Measurements from ENCODE around the gene UBE3C.

DNA sequence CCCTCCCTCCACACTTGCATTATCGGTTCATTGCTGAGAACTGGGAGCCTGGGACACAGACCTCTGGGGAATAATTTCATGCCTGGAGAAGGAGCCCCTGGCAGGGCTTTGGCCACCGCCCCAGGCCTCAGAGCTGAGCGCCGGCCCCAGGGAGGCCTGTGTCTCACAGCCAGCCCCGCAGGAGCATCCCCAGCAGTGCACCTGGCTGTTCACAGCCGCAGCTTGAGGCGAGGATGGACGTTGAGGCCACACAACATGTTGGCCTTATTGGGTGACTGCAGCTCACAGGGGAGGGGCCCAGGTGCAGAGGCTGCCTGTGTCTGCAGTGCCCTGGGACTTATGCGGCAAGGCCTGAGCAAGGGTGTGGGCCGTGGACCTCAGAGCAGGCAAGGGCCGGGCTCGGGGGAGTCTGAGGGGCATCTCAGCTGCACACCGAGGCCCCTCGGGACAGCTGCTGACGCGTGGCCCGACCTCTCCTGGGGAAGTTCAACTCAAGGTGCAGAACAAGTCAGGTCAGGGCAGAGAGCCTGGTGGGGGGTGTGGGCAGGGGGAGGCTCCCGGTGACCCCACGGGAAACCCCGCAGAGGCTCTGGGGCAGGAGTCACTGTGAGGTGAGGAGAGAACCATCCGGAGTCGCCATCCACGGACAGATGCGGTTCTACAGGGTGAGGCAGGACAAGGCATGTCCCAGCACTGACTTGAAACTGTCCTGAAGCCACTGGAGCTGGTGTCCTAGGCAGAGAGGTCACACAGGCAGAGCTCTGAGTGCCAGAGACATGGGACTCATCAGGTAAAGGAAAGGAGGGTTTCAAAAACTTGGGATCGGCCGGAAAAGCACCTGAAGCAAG is 13.1 kb upstream of the UBE3C start:
- TF ChIP-seq, protein P1, sequence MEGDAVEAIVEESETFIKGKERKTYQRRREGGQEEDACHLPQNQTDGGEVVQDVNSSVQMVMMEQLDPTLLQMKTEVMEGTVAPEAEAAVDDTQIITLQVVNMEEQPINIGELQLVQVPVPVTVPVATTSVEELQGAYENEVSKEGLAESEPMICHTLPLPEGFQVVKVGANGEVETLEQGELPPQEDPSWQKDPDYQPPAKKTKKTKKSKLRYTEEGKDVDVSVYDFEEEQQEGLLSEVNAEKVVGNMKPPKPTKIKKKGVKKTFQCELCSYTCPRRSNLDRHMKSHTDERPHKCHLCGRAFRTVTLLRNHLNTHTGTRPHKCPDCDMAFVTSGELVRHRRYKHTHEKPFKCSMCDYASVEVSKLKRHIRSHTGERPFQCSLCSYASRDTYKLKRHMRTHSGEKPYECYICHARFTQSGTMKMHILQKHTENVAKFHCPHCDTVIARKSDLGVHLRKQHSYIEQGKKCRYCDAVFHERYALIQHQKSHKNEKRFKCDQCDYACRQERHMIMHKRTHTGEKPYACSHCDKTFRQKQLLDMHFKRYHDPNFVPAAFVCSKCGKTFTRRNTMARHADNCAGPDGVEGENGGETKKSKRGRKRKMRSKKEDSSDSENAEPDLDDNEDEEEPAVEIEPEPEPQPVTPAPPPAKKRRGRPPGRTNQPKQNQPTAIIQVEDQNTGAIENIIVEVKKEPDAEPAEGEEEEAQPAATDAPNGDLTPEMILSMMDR (IDR thresholded peaks at IDR 0.05; ENCODE audit: low read depth, low read length), result no peak
- TF ChIP-seq EZH2phosphoT487 (IDR thresholded peaks at IDR 0.05; ENCODE audit: low read depth), result no peak
